ENCODE results near the gene ANO10. TPM values are rescaled to one million over a fixed set of nuclear protein-coding genes. Genes with fewer than 3 reads are reported as not detected.

The ANO10 gene
- total and polyA plus RNA-seq, 2 of the 8 experiments (the other 6 are each of a cell fraction or from before 2014, with no cell fraction given) = 38.0 to 53.2 TPM

GRCh38 chr3:43485931-43486330 lies 135.9 kb downstream of the ANO10 start:
- Histone ChIP-seq H3K79me1 (ENCODE audit: low read depth, low read length) (no peaks in the 10 kb centered on the region; the same call in 1 of the 2 replicates), H3K4me2 (ENCODE audit: insufficient read depth in 1 of 2, low read depth in 2 of 2, low read length in 2 of 2) (no peak overlapping the region), H4K91ac (replicated peaks; ENCODE audit: insufficient read length, low read length) (no peak overlapping the region), H2BK20ac (ENCODE audit: low read length) (no peak overlapping the region), H3K18ac (ENCODE audit: extremely low read depth, low read length) (no peak overlapping the region), H3K36me3 (ENCODE audit: control insufficient read depth in 2 of 4, insufficient read depth in 4 of 4, low read length in 3 of 4) (no peaks in the 10 kb centered on the region; a peak in 1 of 8 replicates), H3K23me2 (ENCODE audit: low read depth, low read length) (no peaks in the 10 kb centered on the region), H3K27ac (ENCODE audit: low read depth, low read length) (no peak overlapping the region), H2BK5ac (ENCODE audit: low read depth, low read length) (no peak overlapping the region), H3K23ac (ENCODE audit: insufficient read length) (no peak overlapping the region), H3K14ac (ENCODE audit: insufficient read length) (no peak overlapping the region), H3K4me3 (ENCODE audit: extremely low read depth in 1 of 4, insufficient read depth in 2 of 4, low read depth in 3 of 4, low read length in 4 of 4) (no peak overlapping the region), H2AFZ (ENCODE audit: low read length) (no peak overlapping the region), H4K5ac (ENCODE audit: insufficient read length, low read depth, low read length) (no peak overlapping the region), H3K9ac (replicated peaks in 1 of 4; ENCODE audit: extremely low read depth in 1 of 4, low read depth in 3 of 4, low read length in 3 of 4) (no peak overlapping the region), H2BK12ac (ENCODE audit: low read depth, low read length) (no peak overlapping the region), H2BK120ac (replicated peaks; ENCODE audit: low read depth, low read length) (no peak overlapping the region), H3K56ac (replicated peaks; ENCODE audit: insufficient read length, low read depth, low read length) (no peak overlapping the region), H4K20me1 (replicated peaks in 1 of 2; ENCODE audit: control insufficient read depth in 1 of 2, insufficient read depth in 2 of 2, low read length in 2 of 2) (peaks cover 0 to 2% of the 10 kb centered on the region in 2 experiments), H3K79me2 (ENCODE audit: control insufficient read depth in 1 of 2, insufficient read depth in 2 of 2, low read length in 2 of 2) (no peaks in the 10 kb centered on the region), H4K8ac (ENCODE audit: extremely low read depth, insufficient read depth, low read length) (no peak overlapping the region), H2BK15ac (ENCODE audit: low read length) (no peak overlapping the region), H3K4ac (replicated peaks; ENCODE audit: insufficient read length, low read depth, low read length) (no peak overlapping the region), H2AK5ac (ENCODE audit: low read depth, low read length) (no peak overlapping the region), H3K9me3 (ENCODE audit: insufficient read depth in 2 of 2, low read depth in 1 of 2, low read length in 1 of 2) (peaks cover 0 to 11% of the 10 kb centered on the region in 2 experiments; a peak in 2 of 4 replicates), H3K27me3 (replicated peaks in 1 of 4; ENCODE audit: control insufficient read depth in 3 of 4, extremely low read depth in 1 of 4, insufficient read depth in 3 of 4, low read length in 3 of 4) (peaks cover 0 to 3% (median 0%) of the 10 kb centered on the region in 4 experiments; a peak in 1 of 7 replicates), H3K4me1 (replicated peaks in 1 of 4; ENCODE audit: control insufficient read depth in 3 of 4, insufficient read depth in 4 of 4, low read length in 3 of 4) (peaks cover 0 to 5% (median 3%) of the 10 kb centered on the region in 4 experiments; a peak in 4 of 7 replicates)
- 83% methylated on average over 1 of the region's 1 CpG; no CpG with 5 or more reads in 1 of the 2 experiments for WGBS, 2 experiments (ENCODE audit: extremely low coverage in 1 of 2, insufficient coverage in 1 of 2, insufficient read length in 1 of 2, insufficient replicate concordance in 2 of 2, low coverage in 1 of 2, low lambda C conversion rate in 2 of 2, missing lambda C conversion rate in 1 of 2)
- ChIA-PET CTCF (ENCODE audit: partially characterized antibody) (interaction anchor here (1.0 to 1.9 kb wide), 3 partner anchors 12 to 18 kb away, joined by 4 to 5 read pairs (median 4); no protein-coding TSS in a partner anchor), POLR2A (ENCODE audit: partially characterized antibody) (no interaction called here)
- FAIRE-seq (no peak), DNase-seq (ENCODE audit: low read depth in 1 of 2, low spot score in 2 of 2) (no peak)
- TF ChIP-seq CREB1 (IDR thresholded peaks at IDR 0.05) (no peak), KDM1A (IDR thresholded peaks at IDR 0.05; ENCODE audit: borderline replicate concordance, low read length) (no peak), TBP (IDR thresholded peaks at IDR 0.05; ENCODE audit: low read depth, low read length) (no peak), RNF2 (IDR thresholded peaks at IDR 0.05; ENCODE audit: borderline replicate concordance, low read depth, low read length, missing control alignments, poor library complexity, severe bottlenecking) (no peak), POLR2AphosphoS5 (IDR thresholded peaks at IDR 0.05; ENCODE audit: low read depth, low read length) (no peak), CBX8 (IDR thresholded peaks at IDR 0.05; ENCODE audit: borderline replicate concordance, low read depth, low read length) (no peak)

Data from H1 (cell line).